Pericardium fibroblast (primary cell): ENCODE data around the gene CLUH. TPM values are rescaled to one million over a fixed set of nuclear protein-coding genes. Genes with fewer than 3 reads are reported as not detected.

ENCODE experiments used
- total RNA-seq: library from RNA; depleted of rRNA; stranded (reverse); fragments of >200 nt; gene quantifications from 2 replicates; pipeline ENCODE4 v1.2.3, GENCODE V29; 2015

CLUH gene, protein sequence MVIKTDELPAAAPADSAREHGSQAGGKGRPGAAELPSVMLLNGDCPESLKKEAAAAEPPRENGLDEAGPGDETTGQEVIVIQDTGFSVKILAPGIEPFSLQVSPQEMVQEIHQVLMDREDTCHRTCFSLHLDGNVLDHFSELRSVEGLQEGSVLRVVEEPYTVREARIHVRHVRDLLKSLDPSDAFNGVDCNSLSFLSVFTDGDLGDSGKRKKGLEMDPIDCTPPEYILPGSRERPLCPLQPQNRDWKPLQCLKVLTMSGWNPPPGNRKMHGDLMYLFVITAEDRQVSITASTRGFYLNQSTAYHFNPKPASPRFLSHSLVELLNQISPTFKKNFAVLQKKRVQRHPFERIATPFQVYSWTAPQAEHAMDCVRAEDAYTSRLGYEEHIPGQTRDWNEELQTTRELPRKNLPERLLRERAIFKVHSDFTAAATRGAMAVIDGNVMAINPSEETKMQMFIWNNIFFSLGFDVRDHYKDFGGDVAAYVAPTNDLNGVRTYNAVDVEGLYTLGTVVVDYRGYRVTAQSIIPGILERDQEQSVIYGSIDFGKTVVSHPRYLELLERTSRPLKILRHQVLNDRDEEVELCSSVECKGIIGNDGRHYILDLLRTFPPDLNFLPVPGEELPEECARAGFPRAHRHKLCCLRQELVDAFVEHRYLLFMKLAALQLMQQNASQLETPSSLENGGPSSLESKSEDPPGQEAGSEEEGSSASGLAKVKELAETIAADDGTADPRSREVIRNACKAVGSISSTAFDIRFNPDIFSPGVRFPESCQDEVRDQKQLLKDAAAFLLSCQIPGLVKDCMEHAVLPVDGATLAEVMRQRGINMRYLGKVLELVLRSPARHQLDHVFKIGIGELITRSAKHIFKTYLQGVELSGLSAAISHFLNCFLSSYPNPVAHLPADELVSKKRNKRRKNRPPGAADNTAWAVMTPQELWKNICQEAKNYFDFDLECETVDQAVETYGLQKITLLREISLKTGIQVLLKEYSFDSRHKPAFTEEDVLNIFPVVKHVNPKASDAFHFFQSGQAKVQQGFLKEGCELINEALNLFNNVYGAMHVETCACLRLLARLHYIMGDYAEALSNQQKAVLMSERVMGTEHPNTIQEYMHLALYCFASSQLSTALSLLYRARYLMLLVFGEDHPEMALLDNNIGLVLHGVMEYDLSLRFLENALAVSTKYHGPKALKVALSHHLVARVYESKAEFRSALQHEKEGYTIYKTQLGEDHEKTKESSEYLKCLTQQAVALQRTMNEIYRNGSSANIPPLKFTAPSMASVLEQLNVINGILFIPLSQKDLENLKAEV (N-terminal part only)
- total RNA-seq = 31.5 and 34.4 TPM in 2 replicates

DNA sequence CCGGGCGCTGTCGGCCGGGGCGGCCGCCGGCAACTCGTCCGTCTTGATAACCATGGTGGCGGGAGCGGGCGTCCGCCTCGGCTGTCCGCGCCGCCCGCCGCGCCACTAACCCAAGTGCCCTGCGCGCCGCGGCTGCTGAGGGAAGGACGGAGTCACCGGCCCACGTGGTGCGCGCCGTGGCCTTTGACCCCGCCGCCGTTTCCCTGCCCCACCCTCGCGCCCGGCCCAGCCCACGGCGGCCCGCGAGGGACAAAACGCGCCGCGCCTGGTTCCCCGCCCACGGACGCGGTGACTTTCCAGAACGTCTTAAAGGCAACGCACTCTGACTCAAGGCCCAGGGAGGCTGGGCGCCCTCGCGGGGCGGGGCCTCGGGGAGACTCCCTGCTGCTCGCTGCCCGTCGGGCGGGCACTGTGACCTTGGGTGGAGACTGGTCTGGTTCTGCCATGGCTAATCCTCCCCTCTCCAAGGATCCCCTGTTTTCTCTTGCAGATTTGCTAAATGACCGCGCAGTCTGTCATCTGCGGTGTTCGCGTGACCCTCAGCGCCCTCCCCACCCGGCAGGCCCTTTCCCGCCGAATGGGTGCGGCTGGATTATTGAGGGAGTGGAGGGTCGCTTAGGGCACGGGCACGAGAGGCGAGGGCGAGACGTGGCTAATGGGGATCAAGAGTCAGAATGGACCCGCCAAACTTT, at the start of gene CLUH:
TSS of gene CLUH (minus strand) at position 157 of the 692 bp plus-strand sequence. CDS start at position 54, 103 bp downstream.

DNA sequence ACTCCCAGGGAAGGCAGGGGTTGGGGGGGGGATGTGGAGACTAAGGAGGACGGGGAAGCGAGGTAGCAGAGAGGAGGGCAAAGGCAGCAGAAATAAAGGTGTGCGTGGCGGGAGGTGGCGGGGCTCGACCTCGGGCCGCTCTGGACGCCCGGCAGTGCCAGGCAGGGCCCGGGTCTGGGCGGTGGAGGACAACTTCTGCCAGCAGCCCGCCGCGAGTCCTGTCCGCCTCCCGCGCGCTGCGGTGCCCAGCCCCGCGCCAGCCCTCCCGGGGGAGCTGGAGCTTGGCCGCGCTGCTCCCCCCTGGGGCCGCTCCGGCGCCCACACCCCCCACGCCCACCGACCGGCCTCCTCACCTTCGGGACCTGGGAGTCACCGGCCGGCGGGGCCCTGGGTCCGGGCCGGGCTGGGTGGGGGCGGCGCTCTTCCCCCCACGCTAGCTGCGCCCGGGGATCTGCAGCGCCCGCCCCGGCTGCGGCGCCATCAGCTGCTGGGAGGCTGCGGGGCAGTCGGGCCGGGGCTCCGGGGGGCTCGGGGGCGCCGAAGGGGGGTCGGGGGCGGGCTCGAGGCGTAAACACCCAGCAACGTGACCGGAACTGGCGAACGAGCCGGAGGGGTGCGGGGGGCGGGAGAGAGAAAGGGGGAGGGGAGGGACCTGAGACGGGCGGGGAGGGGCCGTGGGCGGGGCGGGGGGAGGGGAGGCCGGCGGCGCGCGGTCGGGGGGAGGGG, 37.7 kb upstream of the CLUH start, which contains the start of gene CCDC92B:
TSS of gene CCDC92B (minus strand) at position 595 of the 726 bp plus-strand sequence. CDS start 14,507 bp downstream, outside the sequence.

Other genes with a start within 250 kb of the CLUH start
- gene METTL16, start 199.9 kb downstream of the CLUH start, total RNA-seq = 9.8 and 10.2 TPM in 2 replicates
- gene PAFAH1B1, start 118.1 kb downstream of the CLUH start, total RNA-seq = 36.3 and 51.9 TPM in 2 replicates
- not detected in 2 replicates for gene CCDC92B, start 37.9 kb upstream of the CLUH start, total RNA-seq
- 0.70 and 1.1 TPM in 2 replicates for gene RAP1GAP2, start 84.7 kb upstream of the CLUH start, total RNA-seq